GM23338 (cell line): ENCODE results near the gene CLASP2. TPM values are rescaled to one million over a fixed set of nuclear protein-coding genes. Genes with fewer than 3 reads are reported as not detected.

ENCODE experiments used
- ATAC-seq: fragments of 200-7000 bp; cut with Tn5 transposase; 3 replicates; pipeline ENCODE4 v1.9.1; 2020
- DNase-seq: peaks from one replicate; pipeline ENCODE4 v3.0.0-alpha.2; 2015; ENCODE audit warnings: low spot score
- H2AFZ ChIP-seq: fragments of 200-600 bp; sonication (generic); 2 replicates; pipeline ENCODE4 v1.8.0; 2016; ENCODE audit warnings: antibody characterized with exemption, mild to moderate bottlenecking, moderate library complexity
- H3F3A ChIP-seq: fragments of 200-600 bp; sonication (generic); replicated peaks from 2 replicates; pipeline ENCODE4 v1.8.0; 2017; ENCODE audit warnings: antibody characterized with exemption, mixed run types, low read depth
- H3K27ac ChIP-seq: fragments of 200-600 bp; sonication (generic); 2 replicates; pipeline ENCODE4 v1.6.1; 2016; ENCODE audit warnings: low read depth
- H3K27me3 ChIP-seq: fragments of 200-600 bp; sonication (generic); 2 replicates; pipeline ENCODE4 v1.8.0; 2016; ENCODE audit warnings: mild to moderate bottlenecking, mixed run types, moderate library complexity; ENCODE audit not compliant: insufficient read depth
- H3K36me3 ChIP-seq: fragments of 200-600 bp; sonication (generic); 2 replicates; pipeline ENCODE4 v1.8.0; 2016; ENCODE audit warnings: mild to moderate bottlenecking; ENCODE audit not compliant: insufficient read depth
- H3K4me1 ChIP-seq: fragments of 200-600 bp; sonication (generic); 2 replicates; pipeline ENCODE4 v1.8.0; 2016; ENCODE audit warnings: mild to moderate bottlenecking, moderate library complexity; ENCODE audit not compliant: insufficient read depth
- H3K4me2 ChIP-seq: fragments of 200-600 bp; sonication (generic); 2 replicates; pipeline ENCODE4 v1.7.1; 2017; ENCODE audit warnings: mixed run types
- H3K4me3 ChIP-seq: fragments of 200-600 bp; sonication (generic); 2 replicates; pipeline ENCODE4 v1.6.1; 2016; ENCODE audit warnings: mixed run types
- H3K79me2 ChIP-seq: fragments of 200-600 bp; sonication (generic); replicated peaks from 2 replicates; pipeline ENCODE4 v1.8.0; 2017; ENCODE audit warnings: mild to moderate bottlenecking; ENCODE audit not compliant: insufficient read depth
- H3K9me2 ChIP-seq: fragments of 200-600 bp; sonication (generic); 2 replicates; pipeline ENCODE4 v1.8.0; 2017; ENCODE audit not compliant: insufficient read depth
- H4K20me1 ChIP-seq: fragments of 200-600 bp; sonication (generic); replicated peaks from 2 replicates; pipeline ENCODE4 v1.8.0; 2017; ENCODE audit warnings: mild to moderate bottlenecking; ENCODE audit not compliant: insufficient read depth
- H3K27ac Mint-ChIP-seq: 2 replicates; pipeline ENCODE4 v1.8.0; 2020; ENCODE audit warnings: inconsistent platforms, mild to moderate bottlenecking, moderate library complexity, mixed read lengths
- H3K27me3 Mint-ChIP-seq: 3 replicates; pipeline ENCODE4 v1.8.0; 2022; ENCODE audit warnings: low read depth, mild to moderate bottlenecking, moderate library complexity, mixed read lengths, inconsistent platforms; ENCODE audit not compliant: insufficient read depth, poor library complexity
- H3K36me3 Mint-ChIP-seq: 3 replicates; pipeline ENCODE4 v1.8.0; 2021; ENCODE audit warnings: low read depth, mild to moderate bottlenecking, inconsistent platforms, moderate library complexity, mixed read lengths
- H3K4me1 Mint-ChIP-seq: 3 replicates; pipeline ENCODE4 v1.8.0; 2020; ENCODE audit warnings: mild to moderate bottlenecking, inconsistent platforms, mixed read lengths
- H3K4me3 Mint-ChIP-seq: 3 replicates; pipeline ENCODE4 v1.8.0; 2021; ENCODE audit warnings: moderate library complexity, mild to moderate bottlenecking, inconsistent platforms, mixed read lengths
- H3K9me3 Mint-ChIP-seq: 3 replicates; pipeline ENCODE4 v1.8.0; 2020; ENCODE audit warnings: moderate library complexity, mild to moderate bottlenecking, inconsistent platforms, mixed read lengths
- CREB1 ChIP-seq: fragments of 250-450 bp; sonication (Bioruptor Pico); IDR thresholded peaks from 2 replicates; pipeline ENCODE4 v1.5.0; 2020; ENCODE audit warnings: low read depth, mild to moderate bottlenecking, moderate library complexity
- CTCF ChIP-seq, 2 experiments: fragments of 200-600 bp in 1 of 2; sonication (generic) in 1 of 2; conservative IDR thresholded peaks; 2 replicates each; pipeline versions ENCODE4 v1.5.1 to v1.6.1; 2016 to 2017; ENCODE audit warnings: antibody characterized with exemption in 2 of 2, low read depth in 2 of 2, mild to moderate bottlenecking in 2 of 2, moderate library complexity in 1 of 2
- ETS1 ChIP-seq: IDR thresholded peaks from 2 replicates; pipeline ENCODE4 v1.6.1; 2016; ENCODE audit warnings: antibody characterized with exemption
- EZH2 ChIP-seq: fragments of 200-600 bp; sonication (generic); IDR thresholded peaks from one replicate; pipeline ENCODE4 v1.8.0; 2017; ENCODE audit warnings: antibody characterized with exemption, mild to moderate bottlenecking, low read depth; ENCODE audit not compliant: unreplicated experiment
- EZH2phosphoT487 ChIP-seq: fragments of 200-600 bp; sonication (generic); IDR thresholded peaks from one replicate; pipeline ENCODE4 v1.8.1; 2018; ENCODE audit warnings: antibody characterized with exemption; ENCODE audit not compliant: unreplicated experiment
- JUNB ChIP-seq: IDR thresholded peaks from one replicate; pipeline ENCODE4 v1.6.1; 2016; ENCODE audit warnings: antibody characterized with exemption; ENCODE audit not compliant: unreplicated experiment
- NANOG ChIP-seq: IDR thresholded peaks from 2 replicates; pipeline ENCODE4 v1.6.1; 2016; ENCODE audit warnings: antibody characterized with exemption, borderline replicate concordance
- POLR2AphosphoS5 ChIP-seq: IDR thresholded peaks from 2 replicates; pipeline ENCODE4 v1.6.1; 2016; ENCODE audit warnings: antibody characterized with exemption, low read depth
- REST ChIP-seq: IDR thresholded peaks from one replicate; pipeline ENCODE4 v1.6.1; 2018; ENCODE audit warnings: antibody characterized with exemption; ENCODE audit not compliant: unreplicated experiment
- STAT1 ChIP-seq: IDR thresholded peaks from one replicate; pipeline ENCODE4 v1.6.1; 2016; ENCODE audit warnings: antibody characterized with exemption; ENCODE audit not compliant: unreplicated experiment
- ZNF114 ChIP-seq: fragments of 250-450 bp; sonication (Bioruptor Pico); IDR thresholded peaks from 2 replicates; pipeline ENCODE4 v1.5.0; 2020; ENCODE audit warnings: mild to moderate bottlenecking, moderate library complexity
- ZNF331 ChIP-seq: fragments of 250-450 bp; sonication (Bioruptor Pico); IDR thresholded peaks from 2 replicates; pipeline ENCODE4 v1.5.0; 2020; ENCODE audit warnings: low read depth, mild to moderate bottlenecking, moderate library complexity
- ZNF462 ChIP-seq: fragments of 250-450 bp; sonication (Bioruptor Pico); IDR thresholded peaks from 2 replicates; pipeline ENCODE4 v1.5.0; 2020; ENCODE audit warnings: mild to moderate bottlenecking, moderate library complexity
- polyA plus RNA-seq: library from polyadenylated mRNA; unstranded; fragments of >200 nt; fragmentation: Nextera tagmentation; extraction: Ambion mirVana; gene quantifications from 2 replicates; pipeline ENCODE4 v1.2.1, GENCODE V29; 2016
- total RNA-seq: library from RNA; depleted of rRNA; stranded (reverse); fragments of >200 nt; shearing (Covaris generic); gene quantifications from 2 replicates; pipeline ENCODE4 v1.2.3, GENCODE V29; 2014

The CLASP2 gene
- total and polyA plus RNA-seq, 2 experiments from 2014 or later: 12.8 to 74.6 TPM

GRCh38 chr3:33652736-33653135 is 65.3 kb downstream of the CLASP2 start:
- no peaks in the 10 kb centered on the region for H3K27me3 Mint-ChIP-seq
- H4K20me1 ChIP-seq: no peaks in the 10 kb centered on the region
- no peak overlapping the region for H2AFZ ChIP-seq

More at GRCh38 chr3:33652736-33653135, 65.3 kb downstream of the CLASP2 start:
- Histone ChIP-seq H3K36me3 (no peaks in the 10 kb centered on the region), H3K79me2 (peaks cover 57% of the 10 kb centered on the region), H3K4me1 (peaks cover 21% of the 10 kb centered on the region), H3K4me2 (no peak overlapping the region), H3K9me2 (no peaks in the 10 kb centered on the region), H3K4me3 (no peak overlapping the region), H3K27ac (no peak overlapping the region), H3K27me3 (no peaks in the 10 kb centered on the region), H3F3A (no peaks in the 10 kb centered on the region)
- no peak for TF ChIP-seq CREB1 (CRISPR knock-in tag)
- TF ChIP-seq EZH2phosphoT487: no peak
- no peak for TF ChIP-seq ZNF331 (CRISPR knock-in tag)
- no peak for TF ChIP-seq ZNF462 (CRISPR knock-in tag)
- no peak for TF ChIP-seq ZNF114 (CRISPR knock-in tag)
- TF ChIP-seq EZH2: no peak
- no peak for TF ChIP-seq STAT1
- TF ChIP-seq POLR2AphosphoS5: no peak
- TF ChIP-seq ETS1: no peak
- no peak for TF ChIP-seq JUNB
- no peak for TF ChIP-seq NANOG
- TF ChIP-seq CTCF (conservative IDR thresholded peaks at IDR 0.05; ENCODE audit: low read depth in 2 of 2): no peak
- no peak for TF ChIP-seq REST
- Mint-ChIP-seq H3K9me3 (no peaks in the 10 kb centered on the region), H3K27ac (no peak overlapping the region), H3K4me3 (no peak overlapping the region), H3K4me1 (peaks cover 32% of the 10 kb centered on the region), H3K36me3 (no peaks in the 10 kb centered on the region)
- ATAC-seq (no peak), DNase-seq (no peak)
